Gastroesophageal sphincter (tissue), 4 donors: ENCODE results near the gene PRKD1. TPM values are rescaled to one million over a fixed set of nuclear protein-coding genes. Genes with fewer than 3 reads are reported as not detected.

ENCODE experiments used
- ATAC-seq: fragments of 150-250 bp; one replicate; pipeline ENCODE4 v1.9.1; 2016; ENCODE audit warnings: mild to moderate bottlenecking, moderate library complexity
- H3K27ac ChIP-seq, 4 donors: fragments of 200-600 bp; sonication (generic) in 3 of 4; 1 replicate in 3 of 4; 2 replicates in 1 of 4; pipeline ENCODE4 v1.5.1; 2016 to 2019
- H3K27me3 ChIP-seq: fragments of 200-600 bp; sonication (generic); one replicate; pipeline ENCODE4 v1.5.1; 2019
- H3K36me3 ChIP-seq, 2 donors: fragments of 200-600 bp; sonication (generic); one replicate each; pipeline ENCODE4 v1.5.1; 2019; ENCODE audit warnings: control low read depth in 1 of 2
- H3K4me1 ChIP-seq, 3 donors: fragments of 200-600 bp; sonication (generic); 1 replicate in 2 of 3; 2 replicates in 1 of 3; pipeline ENCODE4 v1.5.1; 2016 to 2019; ENCODE audit warnings: control low read depth in 2 of 3
- H3K4me3 ChIP-seq, 2 donors: fragments of 200-600 bp; sonication (generic); one replicate each; pipeline ENCODE4 v1.5.1; 2019; ENCODE audit warnings: mild to moderate bottlenecking in 1 of 2, moderate library complexity in 1 of 2
- H3K9me3 ChIP-seq, 3 donors: fragments of 200-600 bp; sonication (generic); one replicate each; pipeline ENCODE4 v1.5.1; 2017 to 2019; ENCODE audit warnings: control low read depth in 2 of 3
- EP300 ChIP-seq: sonication (generic); formaldehyde crosslinking; IDR thresholded peaks from one replicate; pipeline ENCODE4 v1.6.1; 2017; ENCODE audit warnings: antibody characterized with exemption, mild to moderate bottlenecking
- POLR2A ChIP-seq, 2 donors: fragments of 450-650 bp; IDR thresholded peaks; one replicate each; pipeline ENCODE4 v1.6.1; 2017; ENCODE audit warnings: antibody characterized with exemption in 2 of 2, mild to moderate bottlenecking in 2 of 2, moderate library complexity in 1 of 2
- POLR2AphosphoS5 ChIP-seq: sonication (generic); formaldehyde crosslinking; IDR thresholded peaks from one replicate; pipeline ENCODE4 v1.6.1; 2017; ENCODE audit warnings: antibody characterized with exemption
- WGBS, 2 donors: methylation state at CpG; one replicate each; pipeline ENCODE4 v1.1.5; 2018; ENCODE audit warnings: low coverage in 1 of 2; 5-methylcytosine and 5-hydroxymethylcytosine counted together
- total RNA-seq, 4 donors: library from RNA; depleted of rRNA; stranded (reverse); fragments of >200 nt; gene quantifications; one replicate each; pipeline ENCODE4 v1.1.0, GENCODE V29; 2016
- TF ChIP-seq, protein P1 (sequence below), 4 experiments: fragments of 200-600 bp in 2 of 4; fragments of 450-650 bp in 2 of 4; sonication (generic) in 1 of 4; IDR thresholded peaks; one replicate each; pipeline ENCODE4 v1.5.1; 2017 to 2019; ENCODE audit warnings: antibody characterized with exemption in 4 of 4, mild to moderate bottlenecking in 2 of 4, moderate library complexity in 2 of 4

PRKD1 gene
- total RNA-seq, 4 donors from 2014 or later: 11.9 to 14.3 (median 12.6) TPM

DNA sequence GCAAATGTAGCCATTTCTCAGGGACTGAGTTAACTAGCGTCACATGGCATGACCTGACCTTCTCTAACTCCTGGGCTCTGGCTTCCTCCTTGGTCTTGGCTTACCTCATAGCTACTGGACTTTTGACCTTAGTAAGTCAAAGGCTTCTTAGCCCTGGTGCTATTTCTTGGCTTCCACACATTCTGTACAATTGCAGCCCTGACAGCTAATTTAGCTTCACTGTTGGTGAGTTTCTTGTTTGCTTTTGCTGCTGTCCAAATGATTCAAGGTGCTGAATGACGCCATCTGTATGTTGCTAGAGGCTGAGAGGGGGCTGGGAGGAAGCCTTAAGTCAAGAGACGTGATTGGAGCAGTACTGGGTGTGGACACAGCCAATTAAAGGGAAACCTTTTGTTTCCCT lies 202.7 kb downstream of the PRKD1 start:
- Histone ChIP-seq H3K36me3 (no peaks in the 10 kb centered on the region), H3K27me3 (no peaks in the 10 kb centered on the region), H3K27ac (no peak overlapping the region), H3K4me1 (peaks cover 0 to 21% (median 0%) of the 10 kb centered on the region in 3 donors), H3K9me3 (no peaks in the 10 kb centered on the region), H3K4me3 (no peak overlapping the region)
- ATAC-seq: no peak
- 58 to 65% methylated on average over 3 of the region's 3 CpGs for WGBS, 2 donors
- TF ChIP-seq EP300 (no peak), POLR2AphosphoS5 (peak; percentile 36)

DNA sequence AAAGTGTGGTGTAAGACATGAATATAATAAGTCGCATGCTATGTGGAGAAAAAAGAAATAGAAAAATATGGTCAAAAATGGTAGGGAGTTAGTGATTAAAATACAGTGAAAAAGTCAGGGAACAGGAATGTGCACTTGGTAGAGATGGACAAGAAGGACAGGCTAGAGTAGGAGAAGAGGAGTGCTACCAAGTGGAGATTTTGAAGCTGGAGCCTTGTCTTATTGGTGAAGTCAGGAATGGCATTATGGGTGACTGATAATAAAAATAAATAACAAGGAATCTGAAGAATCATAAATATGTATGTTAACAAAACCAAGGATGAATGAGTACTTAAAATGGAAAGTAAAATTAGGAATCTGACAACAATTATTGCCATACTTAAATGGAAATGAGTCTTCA lies 204.8 kb downstream of the PRKD1 start:
- H3K9me3 ChIP-seq: no peaks in the 10 kb centered on the region
- 100% methylated on average over 1 of the region's 1 CpG for WGBS, 2 donors
- H3K4me3 ChIP-seq: no peak overlapping the region
- ATAC-seq: no peak
- no peak overlapping the region for H3K27ac ChIP-seq
- no peaks in the 10 kb centered on the region for H3K27me3 ChIP-seq
- H3K4me1 ChIP-seq: peaks cover 0 to 21% (median 0%) of the 10 kb centered on the region in 3 donors
- H3K36me3 ChIP-seq: no peaks in the 10 kb centered on the region
- TF ChIP-seq POLR2AphosphoS5: no peak
- TF ChIP-seq EP300: no peak
- no peak for TF ChIP-seq POLR2A (IDR thresholded peaks at IDR 0.05)
- TF ChIP-seq, protein P1, sequence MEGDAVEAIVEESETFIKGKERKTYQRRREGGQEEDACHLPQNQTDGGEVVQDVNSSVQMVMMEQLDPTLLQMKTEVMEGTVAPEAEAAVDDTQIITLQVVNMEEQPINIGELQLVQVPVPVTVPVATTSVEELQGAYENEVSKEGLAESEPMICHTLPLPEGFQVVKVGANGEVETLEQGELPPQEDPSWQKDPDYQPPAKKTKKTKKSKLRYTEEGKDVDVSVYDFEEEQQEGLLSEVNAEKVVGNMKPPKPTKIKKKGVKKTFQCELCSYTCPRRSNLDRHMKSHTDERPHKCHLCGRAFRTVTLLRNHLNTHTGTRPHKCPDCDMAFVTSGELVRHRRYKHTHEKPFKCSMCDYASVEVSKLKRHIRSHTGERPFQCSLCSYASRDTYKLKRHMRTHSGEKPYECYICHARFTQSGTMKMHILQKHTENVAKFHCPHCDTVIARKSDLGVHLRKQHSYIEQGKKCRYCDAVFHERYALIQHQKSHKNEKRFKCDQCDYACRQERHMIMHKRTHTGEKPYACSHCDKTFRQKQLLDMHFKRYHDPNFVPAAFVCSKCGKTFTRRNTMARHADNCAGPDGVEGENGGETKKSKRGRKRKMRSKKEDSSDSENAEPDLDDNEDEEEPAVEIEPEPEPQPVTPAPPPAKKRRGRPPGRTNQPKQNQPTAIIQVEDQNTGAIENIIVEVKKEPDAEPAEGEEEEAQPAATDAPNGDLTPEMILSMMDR (IDR thresholded peaks at IDR 0.05): no peak

DNA sequence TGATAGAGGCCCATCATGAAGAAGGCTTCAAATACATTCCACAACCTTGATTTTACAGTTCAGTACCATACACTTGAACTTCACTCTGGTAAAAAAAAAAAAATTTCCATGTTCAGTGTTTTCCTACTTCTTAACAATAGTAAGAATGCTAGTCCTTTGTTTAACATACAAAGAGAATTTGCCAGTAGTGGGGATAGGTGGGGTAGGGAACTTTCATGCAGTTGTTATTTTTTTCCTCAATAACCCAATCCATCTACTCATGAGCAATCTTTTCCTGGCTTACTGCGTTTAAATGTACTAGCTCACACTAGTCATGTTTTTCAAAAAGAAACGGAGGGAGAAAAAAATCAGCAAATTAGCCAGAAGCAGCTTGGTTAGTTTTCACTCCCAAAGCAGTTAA lies 206.1 kb downstream of the PRKD1 start:
- no peak for ATAC-seq
- H3K4me1 ChIP-seq: peaks cover 0 to 21% (median 0%) of the 10 kb centered on the region in 3 donors
- H3K9me3 ChIP-seq: no peaks in the 10 kb centered on the region
- H3K36me3 ChIP-seq: no peaks in the 10 kb centered on the region
- no peaks in the 10 kb centered on the region for H3K27me3 ChIP-seq
- no peak overlapping the region for H3K4me3 ChIP-seq
- TF ChIP-seq POLR2AphosphoS5 (no peak), POLR2A (IDR thresholded peaks at IDR 0.05) (no peak), EP300 (no peak)
- TF ChIP-seq, protein P1 (IDR thresholded peaks at IDR 0.05): no peak
- 26% methylated on average over 2 of the region's 2 CpGs; no CpG with 5 or more reads in 1 of the 2 donors for WGBS, 2 donors
- H3K27ac ChIP-seq: no peak overlapping the region

DNA sequence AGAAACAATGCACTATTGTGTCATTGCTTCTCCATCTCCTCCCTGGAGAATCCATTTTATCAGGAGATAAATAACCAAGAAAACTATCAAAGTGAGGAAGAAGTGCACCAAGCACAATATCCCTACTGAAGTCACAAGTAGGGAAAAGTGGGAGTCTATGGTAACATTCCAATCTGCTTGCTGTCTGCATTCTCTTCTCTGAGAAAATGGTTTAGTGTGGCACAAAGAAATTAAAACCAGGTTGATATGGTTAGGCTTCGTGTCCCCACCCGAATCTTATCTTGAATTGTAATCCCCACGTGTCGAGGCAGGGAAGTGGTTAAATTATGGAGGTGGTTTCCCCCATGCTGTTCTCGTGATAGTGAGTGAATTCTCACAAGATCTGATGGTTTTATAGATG lies 209.7 kb downstream of the PRKD1 start:
- no peak for ATAC-seq
- no peaks in the 10 kb centered on the region for H3K36me3 ChIP-seq
- H3K27me3 ChIP-seq: no peaks in the 10 kb centered on the region
- H3K27ac ChIP-seq: no peak overlapping the region
- no peak for TF ChIP-seq POLR2AphosphoS5
- no peak for TF ChIP-seq POLR2A (IDR thresholded peaks at IDR 0.05)
- TF ChIP-seq EP300: no peak
- TF ChIP-seq, protein P1 (IDR thresholded peaks at IDR 0.05): no peak
- no peak overlapping the region for H3K4me3 ChIP-seq
- H3K9me3 ChIP-seq: no peaks in the 10 kb centered on the region
- WGBS, 2 donors: 58 to 70% methylated on average over 4 to 5 of the region's 5 CpGs
- no peaks in the 10 kb centered on the region for H3K4me1 ChIP-seq

DNA sequence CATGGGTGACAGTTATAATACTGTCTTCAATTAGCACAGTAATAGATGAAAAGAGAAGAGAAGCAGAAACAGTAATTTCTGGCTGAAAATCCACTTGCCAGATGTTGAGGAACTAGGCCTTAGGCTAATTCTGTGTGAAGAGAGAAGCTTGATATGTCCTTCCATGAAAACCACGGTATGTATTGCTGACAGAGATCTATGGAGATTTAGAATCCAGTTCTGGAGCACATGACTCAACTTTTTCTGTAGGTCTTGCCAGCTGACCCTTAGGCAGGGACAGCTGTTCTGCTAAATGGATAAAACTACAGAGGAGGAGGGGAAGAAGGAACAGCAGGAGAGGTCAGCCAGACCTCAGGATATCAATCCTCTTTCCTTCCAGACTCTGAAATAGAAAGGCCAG lies 211.5 kb downstream of the PRKD1 start:
- TF ChIP-seq POLR2AphosphoS5: no peak
- no peak for TF ChIP-seq EP300
- TF ChIP-seq POLR2A (IDR thresholded peaks at IDR 0.05): no peak
- TF ChIP-seq, protein P1 (IDR thresholded peaks at IDR 0.05): no peak
- H3K4me1 ChIP-seq: no peaks in the 10 kb centered on the region
- H3K27me3 ChIP-seq: no peaks in the 10 kb centered on the region
- no peak overlapping the region for H3K27ac ChIP-seq
- WGBS, 2 donors: 10 to 50% methylated on average over 1 of the region's 1 CpG
- H3K36me3 ChIP-seq: no peaks in the 10 kb centered on the region
- no peaks in the 10 kb centered on the region for H3K9me3 ChIP-seq
- ATAC-seq: no peak
- no peak overlapping the region for H3K4me3 ChIP-seq
